CD4-positive, alpha-beta T cell treated with Interleukin-6 at 100 ng/mL for 8 hours (primary cell): ENCODE measurements around the gene ADPGK.

Experiments used
- DNase-seq: peaks from one replicate; pipeline ENCODE4 v3.0.0-alpha.2; 2020; ENCODE audit warnings: mixed read lengths, low spot score

Gene ADPGK

DNA sequence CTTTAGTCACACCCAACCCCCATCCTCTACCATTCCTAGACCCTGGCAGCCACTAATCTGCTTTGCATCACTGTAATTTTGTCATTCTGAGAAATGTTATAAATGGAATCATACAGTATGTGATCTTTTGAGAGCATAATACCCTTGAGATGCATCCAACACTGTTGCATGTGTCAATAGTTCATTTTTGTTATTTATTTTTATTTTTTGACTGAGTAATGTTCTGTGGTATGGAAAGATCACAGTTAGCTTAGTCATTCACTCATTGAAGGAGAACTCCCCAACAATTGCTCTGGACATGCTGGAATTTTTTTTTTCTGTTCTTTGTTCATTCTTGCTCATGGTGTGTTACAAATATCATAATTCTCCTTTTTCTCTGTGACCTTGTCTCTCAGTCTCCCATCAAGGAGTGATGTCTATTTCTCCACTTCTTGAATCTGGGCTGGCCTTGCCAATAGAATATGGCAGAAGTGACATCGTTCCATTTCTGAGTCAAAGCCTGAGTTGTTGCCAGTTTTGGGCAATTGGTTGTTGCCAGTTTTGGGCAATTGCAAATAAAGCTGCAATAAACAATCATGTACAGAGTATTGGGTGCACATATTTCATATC is 6.8 kb upstream of the ADPGK start:
- no peak for DNase-seq

- no peak for DNase-seq
Measured at GRCh38 chr15:72787526-72787925, 4.0 kb upstream of the ADPGK start.

- DNase-seq: no peak
Measured at GRCh38 chr15:72786676-72787345, 3.3 kb upstream of the ADPGK start.

GRCh38 chr15:72786242-72786641 is 2.7 kb upstream of the ADPGK start:
- DNase-seq: no peak

- DNase-seq: no peak
Measured at GRCh38 chr15:72785841-72786240, 2.3 kb upstream of the ADPGK start.

GRCh38 chr15:72785432-72785831 is 1.9 kb upstream of the ADPGK start:
- DNase-seq: peak; percentile 53

- no peak for DNase-seq
Measured at GRCh38 chr15:72784456-72784876, 908 bp upstream of the ADPGK start.

- peak; percentile 27 for DNase-seq
Measured at GRCh38 chr15:72783004-72783639, 436 bp downstream of the ADPGK start.

DNA sequence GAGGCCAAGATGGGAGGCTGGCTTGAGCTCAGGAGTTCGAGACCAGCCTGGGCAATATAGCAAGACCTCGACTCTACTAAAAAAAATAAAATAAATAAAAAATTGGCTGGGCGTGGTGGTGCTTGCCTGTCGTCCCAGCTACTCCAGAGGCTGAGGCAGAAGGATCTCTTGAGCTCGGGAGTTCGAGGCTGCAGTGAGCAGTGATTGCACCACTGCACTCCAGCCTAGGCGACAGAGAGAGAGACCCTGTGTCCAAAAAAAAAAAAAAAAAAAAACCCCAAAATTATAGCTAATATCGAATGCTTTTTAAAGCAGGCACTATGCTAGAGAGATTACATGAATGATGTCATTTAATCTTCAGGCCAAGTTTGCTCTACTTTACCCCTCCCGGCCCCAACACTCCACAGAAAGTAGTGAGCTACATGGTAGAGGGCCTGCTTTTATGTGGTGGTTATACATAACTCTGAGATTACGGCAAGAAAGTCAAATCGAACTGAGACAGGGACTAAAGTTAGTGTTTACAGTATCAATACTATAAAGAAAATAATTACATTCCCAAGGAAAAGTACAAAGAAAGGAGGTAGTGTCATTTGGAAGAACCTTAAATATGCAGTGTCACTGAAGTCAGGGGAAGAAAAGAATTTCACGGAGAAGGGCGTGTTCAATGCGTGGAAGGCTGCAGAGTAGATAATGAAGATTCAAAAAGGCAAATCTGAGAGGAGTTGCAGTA is 1.1 kb downstream of the ADPGK start:
- no peak for DNase-seq

DNA sequence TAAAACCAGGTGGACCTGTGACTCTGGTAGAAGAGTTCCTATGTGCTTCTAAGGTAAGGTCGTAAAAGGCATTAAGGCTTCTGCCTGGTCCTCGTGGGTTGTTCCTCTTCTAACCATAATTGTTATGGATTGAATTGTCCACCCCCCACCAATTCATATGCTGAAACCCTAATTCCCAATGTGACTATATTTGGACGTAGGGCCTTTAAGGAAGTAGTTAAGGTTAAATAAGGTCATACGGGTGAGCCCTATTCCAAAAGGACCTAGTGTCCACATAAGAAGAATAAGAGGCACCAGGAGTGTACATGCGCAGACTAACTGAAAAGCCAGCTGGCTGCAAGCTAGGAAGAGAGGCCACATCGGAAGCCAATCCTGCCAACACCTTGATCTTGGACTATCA is 1.9 kb downstream of the ADPGK start:
- DNase-seq: no peak

- DNase-seq: no peak
Measured at GRCh38 chr15:72778796-72779195, 4.8 kb downstream of the ADPGK start.

DNA sequence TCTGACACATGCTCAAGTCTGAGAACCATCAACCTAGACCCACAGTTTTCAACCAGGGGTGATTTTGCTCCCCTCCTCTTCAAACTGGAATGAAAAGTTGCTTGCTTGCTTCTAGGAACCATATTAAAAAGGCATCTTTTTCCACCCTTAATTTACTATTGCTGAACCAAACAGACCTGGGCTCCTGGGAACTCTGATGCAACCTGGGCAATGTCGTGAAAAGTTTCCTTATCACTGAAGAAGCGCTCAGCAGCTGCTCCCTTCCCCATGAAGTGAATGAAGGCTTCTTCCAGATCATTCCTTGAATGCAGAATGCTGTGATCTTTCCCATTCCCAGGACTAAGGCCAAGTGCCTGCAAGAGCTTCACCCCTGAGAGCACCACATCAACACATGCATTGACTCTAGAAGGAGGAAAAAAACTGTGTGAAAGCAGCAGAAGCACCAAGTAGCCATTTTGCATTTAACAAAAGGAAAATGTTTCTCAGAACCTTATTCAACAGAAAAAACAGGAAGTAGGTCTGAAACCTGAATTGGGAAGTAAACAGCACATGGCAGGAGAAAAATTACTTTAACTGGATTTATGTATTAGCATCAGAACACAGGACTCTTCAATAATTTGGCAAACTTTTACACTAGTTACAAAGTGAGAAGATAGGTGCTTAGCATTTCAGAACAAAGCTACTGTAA is 8.7 kb downstream of the ADPGK start:
- no peak for DNase-seq

DNA sequence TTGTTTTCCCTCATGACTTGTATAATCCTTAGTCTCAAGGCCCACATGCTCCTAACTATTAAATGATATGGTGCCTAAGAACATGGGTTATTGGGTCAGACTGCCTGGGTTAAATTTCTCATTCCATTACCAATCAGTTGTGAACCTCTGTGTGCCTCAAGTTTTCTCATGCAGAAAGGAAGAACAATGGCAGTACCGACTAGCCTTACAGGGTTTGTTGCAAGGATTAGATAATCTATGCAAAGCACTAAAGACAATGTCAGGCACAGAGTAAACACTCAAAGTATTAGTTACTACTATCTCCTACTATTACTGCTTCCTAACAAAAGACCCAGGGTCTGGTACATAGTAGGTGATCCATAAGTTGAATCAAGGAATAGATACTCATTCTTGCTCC is 12.2 kb downstream of the ADPGK start:
- no peak for DNase-seq

- no peak for DNase-seq
Measured at GRCh38 chr15:72770673-72771328, 12.8 kb downstream of the ADPGK start.

DNA sequence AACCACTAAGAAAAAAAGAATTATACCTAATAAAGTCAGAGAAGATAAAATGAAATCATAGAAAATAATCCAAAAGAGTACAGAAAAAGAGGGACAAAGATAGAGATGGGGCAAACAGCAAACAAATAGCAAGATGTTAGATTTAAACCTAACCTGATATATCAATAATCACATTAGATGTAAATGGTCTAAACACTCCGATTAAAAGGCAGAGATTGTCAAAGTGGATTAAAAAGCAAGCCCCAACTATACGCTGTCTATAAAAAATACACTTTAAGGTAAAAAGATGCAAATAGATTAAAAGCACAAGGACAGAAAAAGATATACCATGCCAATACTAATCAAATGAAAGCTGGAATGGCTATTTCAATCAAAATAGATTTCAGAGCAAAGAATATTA is 16.8 kb downstream of the ADPGK start:
- DNase-seq: no peak

DNA sequence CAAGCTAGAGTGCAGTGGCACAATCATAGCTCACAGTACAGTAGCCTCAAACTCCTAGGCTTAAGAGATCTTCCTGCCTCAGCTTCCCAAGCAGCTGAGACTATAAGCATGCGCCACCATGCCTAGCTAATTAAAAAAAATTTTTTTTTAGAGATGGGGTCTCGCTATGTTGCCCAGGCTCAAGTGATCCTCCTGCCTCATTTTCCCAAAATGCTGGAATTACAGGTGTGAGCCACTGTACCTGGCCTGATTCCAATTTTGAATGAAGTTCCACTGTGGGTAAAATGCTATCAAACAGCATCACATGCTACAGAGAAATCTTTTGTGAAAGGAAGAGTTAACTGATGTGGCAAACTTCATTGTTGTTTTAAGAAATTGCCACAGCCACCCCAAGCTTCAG is 17.5 kb downstream of the ADPGK start:
- DNase-seq: no peak

GRCh38 chr15:72764656-72765055 is 18.9 kb downstream of the ADPGK start:
- no peak for DNase-seq

GRCh38 chr15:72760590-72761260 is 22.8 kb downstream of the ADPGK start:
- DNase-seq: no peak

- DNase-seq: no peak
Measured at GRCh38 chr15:72758182-72758581, 25.4 kb downstream of the ADPGK start.

DNA sequence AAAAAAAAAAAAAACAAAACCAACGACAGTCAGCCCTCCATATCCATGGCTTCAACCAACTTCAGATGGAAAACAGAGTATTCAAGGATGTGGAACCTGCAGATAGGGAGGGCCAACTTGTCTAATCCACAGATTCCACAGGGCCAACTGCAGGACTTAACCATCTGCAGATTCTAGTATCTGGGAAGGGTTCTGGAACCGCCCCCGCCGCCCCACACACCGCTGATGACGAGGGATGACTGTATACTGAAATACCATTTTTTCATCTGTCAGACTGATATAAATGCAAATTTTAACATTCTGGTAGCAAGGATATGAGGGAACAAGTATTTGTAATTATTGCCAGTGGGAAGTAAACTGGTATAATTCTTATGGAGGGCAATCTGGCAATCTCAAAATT is 29.5 kb downstream of the ADPGK start:
- no peak for DNase-seq

DNA sequence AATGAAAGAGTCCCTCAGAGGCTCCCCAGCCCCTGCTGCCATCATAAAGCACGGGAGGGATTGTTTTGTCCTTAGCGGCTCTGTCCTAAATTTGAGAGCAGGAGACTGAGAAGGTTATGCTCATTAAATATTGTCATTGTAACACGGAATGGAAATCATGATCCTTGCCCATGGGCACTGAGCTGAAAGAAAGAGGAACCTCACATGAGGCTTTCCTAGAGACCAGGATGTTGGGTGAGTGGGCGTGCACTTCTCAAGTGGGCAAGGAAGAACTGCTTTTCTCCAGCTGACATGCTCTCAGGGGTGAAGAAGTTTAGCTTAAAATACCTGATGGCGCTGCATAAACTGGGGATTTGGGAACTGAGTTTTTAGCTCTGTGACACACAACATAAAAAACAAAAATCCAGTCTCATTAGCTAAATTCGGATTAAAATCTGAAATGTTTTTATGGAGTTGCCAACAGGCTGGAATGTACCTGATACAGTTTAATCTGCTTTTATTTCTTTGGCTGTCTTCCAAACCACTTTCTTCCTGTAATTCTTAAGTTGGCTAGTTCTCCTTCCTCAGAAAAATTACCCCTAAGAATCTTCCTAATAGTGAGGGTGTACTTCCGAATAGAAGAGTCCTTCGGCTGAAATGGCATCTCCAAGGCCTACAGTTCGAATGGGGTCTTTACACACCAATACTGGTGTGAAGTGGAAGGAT is 31.7 kb downstream of the ADPGK start:
- no peak for DNase-seq
